ENCODE data around the gene GPR153. TPM values are rescaled to one million over a fixed set of nuclear protein-coding genes. Genes with fewer than 3 reads are reported as not detected.
A peak's percentile ranks its signal among the peaks of the same experiment; 100 is the strongest.

Gene GPR153
- total and polyA plus RNA-seq, 7 donors, result 3.7 to 32.4 (median 10.8) TPM

GRCh38 chr1:6209661-6210580, 51.0 kb downstream of the GPR153 start:
- intact Hi-C loops (cut with DNase I), result no loop called here
- no peaks in the 10 kb centered on the region for H3K9me3 ChIP-seq
- no peak overlapping the region for H3K27ac ChIP-seq
- H3K36me3 ChIP-seq, result peaks cover 0 to 8% (median 0%) of the 10 kb centered on the region in 4 donors
- H3K4me1 ChIP-seq, result peaks cover 0 to 47% (median 37%) of the 10 kb centered on the region in 4 donors
- TF ChIP-seq, protein P1, sequence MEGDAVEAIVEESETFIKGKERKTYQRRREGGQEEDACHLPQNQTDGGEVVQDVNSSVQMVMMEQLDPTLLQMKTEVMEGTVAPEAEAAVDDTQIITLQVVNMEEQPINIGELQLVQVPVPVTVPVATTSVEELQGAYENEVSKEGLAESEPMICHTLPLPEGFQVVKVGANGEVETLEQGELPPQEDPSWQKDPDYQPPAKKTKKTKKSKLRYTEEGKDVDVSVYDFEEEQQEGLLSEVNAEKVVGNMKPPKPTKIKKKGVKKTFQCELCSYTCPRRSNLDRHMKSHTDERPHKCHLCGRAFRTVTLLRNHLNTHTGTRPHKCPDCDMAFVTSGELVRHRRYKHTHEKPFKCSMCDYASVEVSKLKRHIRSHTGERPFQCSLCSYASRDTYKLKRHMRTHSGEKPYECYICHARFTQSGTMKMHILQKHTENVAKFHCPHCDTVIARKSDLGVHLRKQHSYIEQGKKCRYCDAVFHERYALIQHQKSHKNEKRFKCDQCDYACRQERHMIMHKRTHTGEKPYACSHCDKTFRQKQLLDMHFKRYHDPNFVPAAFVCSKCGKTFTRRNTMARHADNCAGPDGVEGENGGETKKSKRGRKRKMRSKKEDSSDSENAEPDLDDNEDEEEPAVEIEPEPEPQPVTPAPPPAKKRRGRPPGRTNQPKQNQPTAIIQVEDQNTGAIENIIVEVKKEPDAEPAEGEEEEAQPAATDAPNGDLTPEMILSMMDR (IDR thresholded peaks at IDR 0.05), result no peak
- no peak for TF ChIP-seq EP300 (IDR thresholded peaks at IDR 0.05)
- TF ChIP-seq POLR2A (IDR thresholded peaks at IDR 0.05), result no peak
- TF ChIP-seq POLR2AphosphoS5 (IDR thresholded peaks at IDR 0.05), result no peak
- peak overlapping the region in 3 of 4 donors; percentile 41 to 51 (median 47) for H3K4me3 ChIP-seq
- H3K27me3 ChIP-seq, result no peaks in the 10 kb centered on the region
- 86 to 88% methylated on average over 17 of the region's 17 CpGs for WGBS, 2 donors
- DNase-seq, result no peak

DNA sequence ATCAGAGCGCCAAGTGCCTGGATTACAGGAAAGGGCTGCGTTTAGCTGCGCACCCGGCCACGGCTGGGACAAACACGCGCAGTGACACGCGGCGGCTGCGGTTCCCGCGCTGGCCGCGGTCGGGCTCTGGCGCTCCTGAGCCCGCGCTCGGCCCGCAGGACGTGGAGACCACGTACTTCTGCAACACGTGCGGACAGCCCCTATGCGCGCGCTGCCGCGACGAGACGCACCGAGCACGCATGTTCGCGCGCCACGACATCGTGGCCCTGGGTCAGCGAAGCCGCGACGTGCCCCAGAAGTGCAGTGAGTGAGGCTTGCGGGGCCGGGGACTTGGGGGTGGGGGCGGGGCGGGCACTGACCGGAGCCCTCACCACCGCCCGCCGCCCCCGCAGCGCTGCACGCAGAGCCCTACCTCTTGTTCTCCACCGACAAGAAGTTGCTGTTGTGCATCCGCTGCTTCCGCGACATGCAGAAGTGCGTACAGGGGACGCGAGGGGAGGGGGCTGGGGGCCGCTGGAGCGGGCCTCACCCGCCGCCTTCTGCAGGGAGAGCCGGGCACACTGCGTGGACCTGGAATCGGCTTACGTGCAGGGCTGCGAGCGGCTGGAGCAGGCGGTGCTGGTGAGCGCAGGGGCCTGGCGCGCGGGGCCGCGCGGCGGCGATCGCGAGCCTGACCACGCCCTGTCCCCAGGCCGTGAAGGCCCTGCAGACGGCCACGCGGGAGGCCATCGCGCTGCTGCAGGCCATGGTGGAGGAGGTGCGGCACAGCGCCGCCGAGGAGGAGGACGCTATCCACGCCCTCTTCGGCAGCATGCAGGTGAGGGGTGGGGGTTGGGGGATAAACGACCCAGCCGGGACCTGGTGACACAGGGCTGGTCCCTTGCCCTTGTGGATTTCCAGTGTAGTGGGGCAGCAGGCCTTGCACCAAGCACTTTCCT, 51.9 kb downstream of the GPR153 start:
- DNase-seq, result no peak
- intact Hi-C loops (cut with DNase I), result no loop called here

GRCh38 chr1:6207921-6208320, 53.0 kb downstream of the GPR153 start:
- TF ChIP-seq EP300 (IDR thresholded peaks at IDR 0.05) (no peak), POLR2A (IDR thresholded peaks at IDR 0.05) (no peak), POLR2AphosphoS5 (IDR thresholded peaks at IDR 0.05) (no peak)
- TF ChIP-seq, protein P1 (IDR thresholded peaks at IDR 0.05), result no peak
- no peak for DNase-seq
- Histone ChIP-seq H3K9me3 (no peaks in the 10 kb centered on the region), H3K27me3 (no peaks in the 10 kb centered on the region), H3K4me1 (peaks cover 0 to 52% (median 40%) of the 10 kb centered on the region in 4 donors), H3K27ac (no peak overlapping the region), H3K36me3 (peaks cover 0 to 8% (median 0%) of the 10 kb centered on the region in 4 donors), H3K4me3 (no peak overlapping the region)
- intact Hi-C loops (cut with DNase I), result loop anchor here (2.0 kb wide), 1 partner anchor 37 kb away; the partner anchor contains the start of gene HES3
- WGBS, 2 donors, result 89 to 93% methylated on average over 10 of the region's 10 CpGs

More for the DNA sequence above, 51.9 kb downstream of the GPR153 start:
- Histone ChIP-seq H3K27me3 (no peaks in the 10 kb centered on the region), H3K9me3 (no peaks in the 10 kb centered on the region), H3K27ac (peak overlapping the region in 1 of 4 donors; percentile 25), H3K4me1 (peaks cover 0 to 52% (median 40%) of the 10 kb centered on the region in 4 donors), H3K4me3 (peak overlapping the region in 3 of 4 donors; percentile 41 to 51 (median 47)), H3K36me3 (peaks cover 0 to 8% (median 0%) of the 10 kb centered on the region in 4 donors)
- TF ChIP-seq, protein P1 (IDR thresholded peaks at IDR 0.05), result peak in 3 of 4 experiments; percentile 44 to 68 (median 59)
- no peak for TF ChIP-seq POLR2A (IDR thresholded peaks at IDR 0.05)
- WGBS, 2 donors, result 4 to 6% methylated on average over 99 of the region's 99 CpGs

DNA sequence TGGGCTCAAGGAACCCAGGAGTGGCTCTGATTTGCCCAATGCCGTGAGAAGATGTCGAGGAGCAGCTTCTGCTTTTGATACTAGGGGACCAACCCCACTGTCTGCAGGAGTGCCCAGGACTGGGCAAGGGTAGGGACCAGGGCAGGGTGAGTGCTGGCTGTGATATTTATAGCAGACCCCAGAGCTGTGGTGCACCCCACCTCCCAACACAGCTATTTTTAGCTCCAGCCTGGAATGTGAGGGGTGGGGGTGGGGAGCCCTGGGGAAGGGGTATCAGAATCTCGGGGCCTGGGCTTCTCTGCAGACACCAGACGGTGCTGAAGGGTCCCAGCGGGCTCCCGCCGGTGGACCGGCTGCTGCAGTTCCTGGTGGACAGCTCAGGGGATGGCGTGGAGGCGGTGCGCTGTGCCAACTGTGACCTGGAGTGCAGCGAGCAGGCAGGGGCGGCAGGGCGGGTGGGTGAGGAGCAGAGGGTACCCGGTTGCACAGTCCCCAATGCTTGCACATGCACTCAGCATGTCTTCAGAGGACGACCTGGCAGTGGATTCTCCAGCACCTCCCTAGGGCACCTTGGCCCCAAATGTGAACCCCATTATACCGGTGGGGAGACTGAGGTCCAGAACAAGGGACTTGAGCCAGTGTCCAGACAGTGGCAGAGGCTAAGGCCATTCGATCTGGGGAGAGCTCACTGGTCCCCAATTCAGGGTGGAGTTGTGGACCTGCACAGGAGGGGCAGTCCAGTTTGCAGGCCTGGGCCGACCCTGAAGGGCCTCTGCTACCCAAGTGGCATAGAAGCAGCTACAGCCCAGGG, 53.6 kb downstream of the GPR153 start:
- Histone ChIP-seq H3K27me3 (no peaks in the 10 kb centered on the region), H3K4me1 (peaks cover 0 to 52% (median 40%) of the 10 kb centered on the region in 4 donors), H3K9me3 (no peaks in the 10 kb centered on the region), H3K27ac (no peak overlapping the region), H3K4me3 (no peak overlapping the region), H3K36me3 (peaks cover 0 to 8% (median 0%) of the 10 kb centered on the region in 4 donors)
- intact Hi-C loops (cut with DNase I), result loop anchor here (2.0 kb wide), 1 partner anchor 38 kb away; the partner anchor contains the start of gene HES3
- TF ChIP-seq POLR2AphosphoS5 (IDR thresholded peaks at IDR 0.05), result no peak
- no peak for DNase-seq
- WGBS, 2 donors, result 82 to 91% methylated on average over 19 of the region's 19 CpGs
